Peyer's patch (tissue), 4 donors: ENCODE results near the gene MSLN. TPM values are rescaled to one million over a fixed set of nuclear protein-coding genes. Genes with fewer than 3 reads are reported as not detected.

ENCODE experiments used
- DNase-seq, 3 donors: peaks; one replicate each; pipeline ENCODE4 v3.0.0-alpha.2; 2017 to 2019
- H3K27ac ChIP-seq, 4 donors: fragments of 200-600 bp; sonication (generic); one replicate each; pipeline ENCODE4 v1.5.1; 2016 to 2019
- H3K27me3 ChIP-seq, 2 donors: fragments of 200-600 bp; sonication (generic); one replicate each; pipeline ENCODE4 v1.5.1; 2019
- H3K36me3 ChIP-seq, 3 donors: fragments of 200-600 bp; sonication (generic); one replicate each; pipeline ENCODE4 v1.5.1; 2016 to 2019
- H3K4me1 ChIP-seq, 4 donors: fragments of 200-600 bp; sonication (generic); one replicate each; pipeline ENCODE4 v1.5.1; 2016 to 2019
- H3K4me3 ChIP-seq, 4 donors: fragments of 200-600 bp; sonication (generic); 1 replicate in 3 of 4; 2 replicates in 1 of 4; pipeline ENCODE4 v1.5.1; 2016 to 2019; ENCODE audit warnings: mild to moderate bottlenecking in 1 of 4
- H3K9me3 ChIP-seq, 4 donors: fragments of 200-600 bp; sonication (generic); one replicate each; pipeline ENCODE4 v1.5.1; 2016 to 2019; ENCODE audit warnings: mild to moderate bottlenecking in 1 of 4
- POLR2A ChIP-seq, 2 donors: fragments of 450-650 bp; IDR thresholded peaks; one replicate each; pipeline ENCODE4 v1.5.1; 2017; ENCODE audit warnings: antibody characterized with exemption in 2 of 2, mild to moderate bottlenecking in 2 of 2, moderate library complexity in 2 of 2
- total RNA-seq, 4 donors: library from RNA; depleted of rRNA; stranded (reverse); fragments of >200 nt; gene quantifications; one replicate each; pipeline ENCODE4 v1.1.0, GENCODE V29; 2016
- TF ChIP-seq, protein P1 (sequence below), 6 experiments: fragments of 450-650 bp in 4 of 6; fragments of 200-600 bp in 2 of 6; sonication (generic) in 1 of 6; IDR thresholded peaks; one replicate each; pipeline ENCODE4 v1.5.1; 2017 to 2019; ENCODE audit warnings: antibody characterized with exemption in 6 of 6, mild to moderate bottlenecking in 3 of 6, moderate library complexity in 1 of 6

The MSLN gene
- total RNA-seq, 4 donors from 2014 or later = 2.6 to 7.7 (median 5.4) TPM; not detected in 1

DNA sequence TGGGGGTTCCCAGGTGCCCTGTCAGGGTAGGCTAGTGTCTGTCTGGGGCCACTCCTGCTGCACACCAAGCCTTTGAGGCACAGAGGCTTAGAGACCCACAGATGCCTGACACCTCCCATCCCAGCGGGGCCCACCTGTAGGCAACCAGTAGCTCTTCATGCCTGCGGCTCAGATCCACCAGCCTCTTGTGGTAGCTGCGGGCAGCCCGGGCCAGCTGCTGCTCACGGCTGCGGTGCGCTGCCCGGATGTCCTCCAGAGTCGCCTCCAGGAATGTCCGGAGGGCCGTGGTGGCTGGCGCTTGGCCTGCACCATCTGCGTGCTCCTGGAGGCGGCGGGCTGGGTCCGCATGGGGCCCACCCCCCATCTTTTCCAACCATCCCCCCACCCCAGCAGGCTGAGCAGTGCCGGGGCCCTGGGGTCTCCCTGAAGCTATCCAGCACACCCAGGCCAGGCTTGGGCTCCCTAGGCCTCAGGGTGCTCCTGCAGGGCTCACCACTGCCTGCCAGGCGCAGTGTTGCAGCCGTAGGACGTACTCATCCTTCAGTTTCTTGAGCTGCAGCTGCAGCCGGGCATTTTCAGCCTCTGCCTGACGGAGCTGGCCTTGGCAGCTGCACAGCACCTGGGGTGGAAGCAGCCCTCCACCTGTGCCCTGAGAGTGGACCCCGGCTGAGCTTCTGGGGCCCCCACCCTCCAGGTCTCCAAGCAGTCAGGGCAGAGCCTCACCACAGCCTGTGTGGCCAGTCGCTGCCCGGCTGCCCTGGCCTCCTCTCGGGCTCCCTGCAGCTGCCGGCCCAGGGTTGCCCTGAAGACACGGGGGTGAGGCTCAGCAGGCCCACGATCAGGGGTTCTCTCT lies 36.1 kb upstream of the MSLN start:
- TF ChIP-seq POLR2A (IDR thresholded peaks at IDR 0.05) = no peak
- TF ChIP-seq, protein P1, sequence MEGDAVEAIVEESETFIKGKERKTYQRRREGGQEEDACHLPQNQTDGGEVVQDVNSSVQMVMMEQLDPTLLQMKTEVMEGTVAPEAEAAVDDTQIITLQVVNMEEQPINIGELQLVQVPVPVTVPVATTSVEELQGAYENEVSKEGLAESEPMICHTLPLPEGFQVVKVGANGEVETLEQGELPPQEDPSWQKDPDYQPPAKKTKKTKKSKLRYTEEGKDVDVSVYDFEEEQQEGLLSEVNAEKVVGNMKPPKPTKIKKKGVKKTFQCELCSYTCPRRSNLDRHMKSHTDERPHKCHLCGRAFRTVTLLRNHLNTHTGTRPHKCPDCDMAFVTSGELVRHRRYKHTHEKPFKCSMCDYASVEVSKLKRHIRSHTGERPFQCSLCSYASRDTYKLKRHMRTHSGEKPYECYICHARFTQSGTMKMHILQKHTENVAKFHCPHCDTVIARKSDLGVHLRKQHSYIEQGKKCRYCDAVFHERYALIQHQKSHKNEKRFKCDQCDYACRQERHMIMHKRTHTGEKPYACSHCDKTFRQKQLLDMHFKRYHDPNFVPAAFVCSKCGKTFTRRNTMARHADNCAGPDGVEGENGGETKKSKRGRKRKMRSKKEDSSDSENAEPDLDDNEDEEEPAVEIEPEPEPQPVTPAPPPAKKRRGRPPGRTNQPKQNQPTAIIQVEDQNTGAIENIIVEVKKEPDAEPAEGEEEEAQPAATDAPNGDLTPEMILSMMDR (IDR thresholded peaks at IDR 0.05) = no peak
- Histone ChIP-seq H3K9me3 (no peaks in the 10 kb centered on the region), H3K27me3 (peaks cover 0 to 25% of the 10 kb centered on the region in 2 donors), H3K27ac (peak overlapping the region in 1 of 4 donors; percentile 88), H3K36me3 (peaks cover 0 to 3% (median 0%) of the 10 kb centered on the region in 3 donors), H3K4me1 (peaks cover 0 to 50% (median 29%) of the 10 kb centered on the region in 4 donors), H3K4me3 (no peak overlapping the region)
- no peak for DNase-seq

DNA sequence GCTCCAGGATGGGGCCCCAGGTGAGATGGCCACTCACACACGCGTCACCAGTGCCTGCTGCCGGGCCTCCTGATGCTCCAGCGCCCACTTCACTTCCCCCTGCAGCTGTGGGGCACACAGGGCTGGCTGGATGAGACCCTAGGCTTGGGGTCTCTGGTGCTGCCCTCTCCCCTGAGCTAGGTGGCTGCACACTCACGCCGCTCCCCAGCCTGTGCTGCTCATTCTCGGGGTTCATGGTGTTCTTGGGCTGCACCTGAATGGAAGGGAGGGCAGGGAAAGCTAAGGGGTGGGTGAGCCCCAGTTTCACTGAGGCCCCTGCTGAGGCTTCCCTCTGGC lies 35.5 kb upstream of the MSLN start:
- H3K27me3 ChIP-seq = peaks cover 0 to 25% of the 10 kb centered on the region in 2 donors
- peaks cover 0 to 3% (median 0%) of the 10 kb centered on the region in 3 donors for H3K36me3 ChIP-seq
- peak overlapping the region in 1 of 4 donors; percentile 88 for H3K27ac ChIP-seq
- H3K9me3 ChIP-seq = no peaks in the 10 kb centered on the region
- H3K4me1 ChIP-seq = peaks cover 0 to 46% (median 25%) of the 10 kb centered on the region in 4 donors
- no peak for TF ChIP-seq POLR2A (IDR thresholded peaks at IDR 0.05)
- TF ChIP-seq, protein P1 (IDR thresholded peaks at IDR 0.05) = no peak
- no peak overlapping the region for H3K4me3 ChIP-seq
- DNase-seq = no peak

DNA sequence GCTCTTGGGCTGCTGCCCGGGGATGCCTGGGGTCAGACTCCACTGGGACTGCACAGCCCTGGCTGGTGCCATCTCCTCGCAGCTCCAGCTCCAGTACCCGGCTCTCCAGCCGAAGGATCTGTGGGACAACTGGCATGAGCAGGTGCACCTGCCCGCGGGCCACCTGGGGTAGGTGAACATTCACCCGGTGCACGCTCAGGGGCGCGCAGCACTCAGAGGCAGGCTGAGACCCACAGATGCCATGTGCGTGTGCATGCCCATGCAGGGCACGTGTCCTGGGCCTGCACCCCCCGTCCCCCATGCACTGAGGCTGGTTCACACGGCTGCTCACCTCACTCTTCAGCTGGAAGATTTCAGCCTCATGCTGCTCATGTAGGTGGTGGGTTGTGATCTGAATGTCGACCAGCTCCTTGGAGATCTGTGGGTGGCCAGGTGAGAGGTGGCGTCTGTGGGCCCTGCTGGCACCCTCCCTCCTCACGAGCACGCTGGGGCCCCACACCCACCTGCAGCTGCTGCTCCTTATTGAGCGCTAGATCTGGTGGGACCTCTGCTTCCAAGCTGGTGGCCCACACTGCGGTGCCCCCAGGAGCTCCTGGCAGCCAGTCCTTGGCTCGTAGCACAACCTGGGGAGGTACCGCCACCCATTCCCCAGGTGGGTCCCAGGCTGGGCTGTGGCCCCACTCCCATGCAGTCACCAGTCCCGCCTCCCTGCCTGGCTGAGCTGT lies 34.9 kb upstream of the MSLN start:
- Histone ChIP-seq H3K27ac (peak overlapping the region in 1 of 4 donors; percentile 88), H3K27me3 (peaks cover 0 to 25% of the 10 kb centered on the region in 2 donors), H3K36me3 (peaks cover 0 to 3% (median 0%) of the 10 kb centered on the region in 3 donors), H3K4me3 (no peak overlapping the region), H3K4me1 (peaks cover 0 to 41% (median 20%) of the 10 kb centered on the region in 4 donors), H3K9me3 (no peaks in the 10 kb centered on the region)
- no peak for TF ChIP-seq POLR2A (IDR thresholded peaks at IDR 0.05)
- TF ChIP-seq, protein P1 (IDR thresholded peaks at IDR 0.05) = no peak
- no peak for DNase-seq

DNA sequence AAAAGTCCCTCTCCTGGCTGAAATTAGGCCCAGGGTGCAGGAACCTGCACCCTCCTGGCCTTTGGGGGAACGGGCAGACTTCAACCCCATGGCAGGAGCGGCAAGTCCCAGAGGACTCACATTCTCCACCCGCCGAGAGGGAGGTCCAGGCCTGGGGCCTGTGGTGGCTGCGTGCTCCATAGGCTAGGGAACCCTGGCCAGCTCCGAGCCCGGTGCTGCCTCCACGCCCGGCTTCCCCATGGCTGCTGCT lies 34.4 kb upstream of the MSLN start:
- DNase-seq = no peak
- H3K27ac ChIP-seq = peak overlapping the region in 1 of 4 donors; percentile 88
- peaks cover 0 to 41% (median 19%) of the 10 kb centered on the region in 4 donors for H3K4me1 ChIP-seq
- H3K36me3 ChIP-seq = peaks cover 0 to 3% (median 0%) of the 10 kb centered on the region in 3 donors
- peak overlapping the region in 1 of 4 donors; percentile 65 for H3K4me3 ChIP-seq
- no peaks in the 10 kb centered on the region for H3K9me3 ChIP-seq
- TF ChIP-seq POLR2A (IDR thresholded peaks at IDR 0.05) = no peak
- TF ChIP-seq, protein P1 (IDR thresholded peaks at IDR 0.05) = no peak
- H3K27me3 ChIP-seq = peaks cover 0 to 25% of the 10 kb centered on the region in 2 donors

DNA sequence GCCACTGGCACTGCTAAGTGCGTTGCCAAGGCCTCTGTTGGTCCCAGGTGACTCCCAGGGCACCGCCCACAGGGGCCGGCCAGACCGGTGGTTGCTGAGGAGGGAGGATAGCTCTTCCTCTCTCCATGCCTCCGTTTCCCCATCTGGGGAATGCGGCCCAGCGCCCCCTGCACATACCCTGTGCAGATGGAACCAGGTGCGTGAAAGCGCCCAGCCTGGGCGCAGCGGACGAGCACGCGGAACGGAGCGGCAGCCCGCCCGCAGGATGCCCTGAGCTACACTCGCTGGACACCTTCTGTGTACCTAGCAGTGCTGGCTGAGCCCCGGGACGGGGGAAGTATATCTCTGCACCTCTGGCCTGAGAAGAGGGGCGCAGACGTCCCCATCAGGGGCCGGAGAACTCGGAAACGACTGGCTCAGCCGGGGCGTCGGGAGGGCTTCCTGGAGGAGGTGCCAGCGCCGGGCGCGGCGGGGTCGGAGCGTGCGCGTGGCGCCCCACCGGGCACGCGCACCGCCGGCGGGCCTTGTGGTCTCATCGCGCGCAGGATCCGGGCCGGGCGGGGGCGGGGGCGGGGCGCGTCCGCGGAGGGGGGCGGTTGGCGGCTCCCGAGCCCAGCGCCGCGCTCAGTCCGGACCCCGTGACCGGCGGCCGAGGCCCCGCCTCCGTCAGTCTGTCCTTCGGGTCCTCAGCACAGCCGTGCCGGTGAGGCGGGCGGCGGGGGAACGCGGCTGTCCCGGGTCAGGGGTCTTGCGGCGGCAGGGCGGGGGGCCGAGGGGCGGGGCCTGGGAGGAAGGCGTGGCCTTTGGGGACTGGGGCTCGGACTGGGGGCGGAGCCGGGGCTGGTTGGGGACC lies 33.9 kb upstream of the MSLN start, which contains the start of the genes CCDC78 and HAGHL:
CCDC78 (minus strand) TSS at position 6 of the 853 bp plus-strand sequence. CDS start 76 bp downstream, outside the sequence.
HAGHL (plus strand) TSS at position 669 of the 853 bp plus-strand sequence. CDS start 404 bp downstream, outside the sequence.
- Histone ChIP-seq H3K4me1 (peaks cover 0 to 37% (median 14%) of the 10 kb centered on the region in 4 donors), H3K36me3 (peaks cover 0 to 3% (median 0%) of the 10 kb centered on the region in 3 donors), H3K9me3 (no peaks in the 10 kb centered on the region), H3K4me3 (peak within 1 kb of the TSS; percentile 61 to 66 (median 64)), H3K27ac (peak within 1 kb of the TSS; percentile 46 to 91 (median 68)), H3K27me3 (peaks cover 0 to 25% of the 10 kb centered on the region in 2 donors)
- TF ChIP-seq, protein P1 (IDR thresholded peaks at IDR 0.05) = no peak
- no peak for TF ChIP-seq POLR2A (IDR thresholded peaks at IDR 0.05)
- DNase-seq = peak; percentile 65 to 90 (median 83)
